Stimulated activated CD8-positive, alpha-beta memory T cell treated with anti-CD3 and anti-CD28 coated beads, Interleukin-7, amount 100 ng/mL, for 4 hours (primary cell): ENCODE results near the gene GUCY1B1.
"Not testable (repeated sequence)": the region's sequence is repeated elsewhere in the genome, so short reads cannot be mapped to it uniquely, and the experiment has no call there.

Experiments
- DNase-seq, 2 donors: peaks; one replicate each; pipeline ENCODE4 v3.0.0-alpha.2; 2020; ENCODE audit warnings: low read depth in 2 of 2

The GUCY1B1 gene

DNA sequence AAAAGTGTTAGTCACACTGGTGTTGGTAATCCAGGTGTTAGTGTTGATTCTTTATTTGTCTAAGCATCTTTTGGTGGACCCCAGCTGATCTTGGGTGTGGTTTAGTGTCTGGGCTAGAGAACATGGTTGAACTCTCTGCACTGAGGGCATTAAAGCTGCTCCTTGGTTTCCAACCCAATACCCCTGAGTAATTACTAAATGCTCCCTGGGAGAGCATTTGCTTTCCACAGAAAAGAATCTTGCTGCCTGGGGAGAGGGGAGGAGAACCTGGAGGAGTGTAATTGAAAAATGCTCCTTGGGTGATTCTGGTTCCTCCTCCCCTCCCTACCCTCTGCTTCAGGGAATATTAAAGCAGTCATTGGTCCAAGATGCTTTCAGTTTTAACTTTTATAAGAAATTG is 3.1 kb downstream of the GUCY1B1 start:
- no peak for DNase-seq

DNA sequence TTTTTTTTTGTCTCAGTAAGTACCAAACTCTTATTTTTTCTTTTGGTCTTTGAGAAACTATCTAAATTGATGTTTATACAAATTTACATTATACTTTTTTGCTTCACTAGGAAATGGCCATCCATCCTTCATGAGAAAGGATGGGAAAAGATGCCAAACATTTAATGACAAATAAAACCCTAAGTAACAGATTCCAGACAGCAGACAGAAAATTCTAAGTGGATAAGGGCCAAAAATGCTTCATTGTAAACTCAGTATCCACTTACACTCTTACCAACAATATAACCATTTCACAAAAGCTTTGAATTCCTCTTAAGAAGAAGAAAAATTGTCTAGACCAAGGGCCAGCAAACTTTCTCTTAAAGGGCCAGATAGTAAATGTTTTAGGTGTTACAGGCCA is 3.5 kb downstream of the GUCY1B1 start:
- no peak for DNase-seq

DNA sequence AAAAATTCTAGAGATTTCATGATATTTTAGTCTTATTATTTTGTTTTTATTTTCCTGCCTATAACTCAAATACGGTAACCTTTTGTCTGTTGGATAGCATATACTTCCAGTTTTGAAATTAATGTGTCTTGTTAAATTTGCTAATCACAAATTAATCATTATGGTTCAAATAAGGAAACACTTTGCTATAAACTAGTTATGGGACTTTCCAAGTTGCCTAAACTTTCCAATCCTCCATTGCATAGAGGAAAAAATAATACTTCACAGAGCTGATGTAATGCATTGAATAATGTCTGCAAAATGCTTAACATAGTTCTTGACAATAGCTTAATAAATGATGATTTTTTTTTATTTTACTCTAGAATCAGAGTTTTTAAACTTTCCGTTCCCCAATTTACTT is 4.7 kb downstream of the GUCY1B1 start:
- no peak for DNase-seq

DNA sequence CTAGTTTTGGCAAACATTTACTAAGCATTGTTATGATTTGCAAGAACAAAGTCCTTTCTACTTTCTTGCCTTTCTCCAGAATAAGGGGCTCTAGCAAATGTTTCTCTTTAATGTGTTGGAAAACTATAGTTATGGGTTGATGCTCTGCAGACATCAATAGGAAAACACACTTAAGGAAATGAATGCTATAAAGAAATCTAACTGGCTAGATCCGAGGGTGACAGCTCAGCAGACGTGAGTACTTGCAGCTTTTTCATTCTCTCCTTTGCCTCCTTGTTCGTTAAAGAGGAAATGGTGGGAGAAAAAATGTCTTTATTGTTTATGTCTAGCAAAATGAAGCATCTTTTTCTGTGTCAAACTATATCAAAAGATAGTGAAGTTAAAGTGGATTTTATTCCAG is 6.3 kb downstream of the GUCY1B1 start:
- no peak for DNase-seq

DNA sequence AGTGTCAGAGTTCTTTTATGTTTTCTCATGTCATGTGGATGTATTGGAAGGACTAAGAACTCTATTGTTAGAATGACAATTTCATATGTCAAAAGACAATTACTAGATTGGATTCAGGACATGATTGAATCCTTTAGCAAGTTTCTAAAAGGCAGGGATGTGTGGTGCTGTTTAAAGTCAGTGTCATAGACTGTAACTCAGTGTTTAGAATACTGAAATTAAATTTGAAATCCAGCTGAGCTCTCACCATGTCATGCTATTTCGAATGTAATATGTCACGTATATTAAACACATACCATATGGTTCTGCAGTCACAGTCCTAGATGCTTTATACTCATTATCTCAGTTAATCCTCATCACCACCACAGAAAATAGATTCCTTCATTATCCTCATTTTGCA is 7.8 kb downstream of the GUCY1B1 start:
- DNase-seq = no peak

DNA sequence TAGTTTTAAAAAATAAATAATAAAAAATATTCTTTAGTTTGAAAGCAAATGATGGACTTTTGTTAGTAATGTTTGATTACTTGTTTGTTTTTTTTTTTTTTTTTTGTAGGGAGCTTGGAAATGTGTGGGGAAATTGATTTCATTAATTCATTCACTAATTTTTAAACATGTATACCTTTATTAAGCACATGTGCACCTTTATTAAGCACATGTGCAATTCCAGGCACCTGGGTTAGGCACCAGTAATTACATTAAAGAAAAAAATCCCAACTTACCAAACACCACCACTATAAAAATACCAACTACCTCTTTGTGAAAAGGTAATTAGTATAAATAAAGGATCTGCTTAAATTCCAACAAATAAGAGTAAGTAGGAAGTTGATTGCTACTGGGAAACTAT is 9.5 kb downstream of the GUCY1B1 start:
- DNase-seq = no peak

DNA sequence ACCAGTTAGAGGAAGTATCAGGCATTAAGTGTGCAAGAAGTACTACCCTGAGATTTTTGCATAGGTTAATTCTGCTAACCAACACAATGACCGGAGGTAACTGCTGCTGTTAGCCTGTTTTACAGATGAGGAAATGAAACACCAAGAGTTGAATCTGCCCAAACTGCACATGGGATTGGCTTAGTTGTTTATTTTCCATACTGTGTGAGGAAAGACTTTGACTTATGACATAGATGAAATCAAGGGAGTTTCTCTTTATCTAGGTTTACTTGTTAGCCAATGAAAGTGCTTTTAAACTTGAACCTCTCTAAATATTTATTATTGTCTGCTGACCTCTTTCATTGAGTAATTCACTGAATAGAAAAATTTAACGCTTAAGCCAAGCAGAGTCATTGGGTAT is 10.3 kb downstream of the GUCY1B1 start:
- no peak for DNase-seq

DNA sequence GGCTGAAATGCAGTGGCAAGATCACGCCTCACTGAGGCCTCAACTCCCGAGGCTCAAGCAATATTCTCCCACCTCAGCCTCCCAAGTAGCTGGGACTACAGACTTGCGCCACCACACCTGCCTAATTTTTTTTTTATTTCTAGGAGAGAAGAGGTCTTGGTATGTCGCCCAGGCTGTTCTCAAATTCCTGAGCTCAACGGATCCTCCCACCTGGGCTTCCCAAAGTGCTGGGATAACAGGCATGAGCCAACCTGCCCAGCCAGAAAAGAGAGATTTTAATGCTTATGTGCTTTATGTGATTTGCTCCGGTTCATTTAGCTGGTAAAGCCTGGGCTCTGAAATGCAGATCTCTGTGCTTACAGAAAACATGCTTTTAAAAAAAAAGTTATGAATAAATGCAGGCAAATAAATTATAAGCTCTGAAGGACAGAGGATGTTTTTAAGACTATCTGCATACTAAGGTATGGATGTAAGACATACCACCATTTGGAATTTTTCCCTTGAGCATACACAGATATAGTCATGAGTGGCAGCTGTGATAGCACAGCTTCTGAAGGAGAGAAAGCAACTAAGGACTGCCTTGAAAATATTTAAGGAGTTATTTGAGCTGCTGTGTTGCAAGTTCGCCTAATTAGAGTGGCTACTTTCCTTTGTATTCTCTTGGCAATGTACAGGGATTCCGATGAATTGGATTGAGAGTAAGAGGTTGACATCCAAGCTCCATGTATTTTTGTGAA is 13.8 kb downstream of the GUCY1B1 start:
- no peak for DNase-seq

DNA sequence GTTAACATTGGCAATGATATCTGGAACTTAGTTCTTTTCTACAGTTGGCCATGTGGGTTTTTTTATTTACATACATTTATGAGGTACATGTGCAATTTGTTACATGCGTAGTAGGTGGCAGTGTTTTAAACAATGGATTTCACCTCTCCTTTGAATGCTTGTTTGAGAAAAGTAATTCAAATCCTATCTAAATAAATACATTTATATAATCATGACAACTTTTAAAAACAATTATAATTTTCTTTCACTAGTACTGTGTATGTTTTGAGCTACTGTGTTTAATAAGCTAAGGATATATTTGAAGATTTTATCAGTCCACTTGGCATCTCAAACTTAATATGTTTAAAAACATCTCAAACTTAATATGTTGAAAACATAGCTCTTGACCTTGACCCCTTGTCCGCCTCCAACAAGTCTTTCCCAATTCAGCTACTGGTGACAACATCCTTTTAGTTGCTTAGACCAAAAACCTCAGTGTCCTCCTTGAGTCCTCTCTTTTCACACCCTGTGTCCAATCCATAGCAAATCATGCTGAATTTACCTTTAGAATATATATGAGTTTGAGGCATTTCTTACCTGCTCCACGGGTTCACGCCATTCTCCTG is 14.5 kb downstream of the GUCY1B1 start:
- DNase-seq = no peak

DNA sequence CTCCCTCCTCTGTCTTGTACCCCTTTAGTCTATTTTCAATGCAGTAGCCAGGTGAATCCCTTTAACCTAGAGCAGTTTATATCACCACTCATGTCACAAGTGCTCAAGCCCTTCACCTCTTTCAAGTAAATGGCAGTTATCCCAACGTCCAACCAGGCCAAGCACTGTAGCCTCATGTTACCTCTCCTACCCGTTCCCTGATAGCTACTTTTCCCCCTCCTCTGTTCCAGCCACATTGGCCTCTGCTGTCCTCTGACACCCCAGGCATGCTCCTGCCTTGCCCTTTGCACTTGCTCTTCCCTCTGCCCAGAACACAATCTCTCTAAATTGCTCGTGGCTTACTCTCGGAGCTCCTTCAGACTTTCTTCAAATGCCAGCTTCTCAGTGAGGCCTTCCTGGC is 15.2 kb downstream of the GUCY1B1 start:
- no peak for DNase-seq

DNA sequence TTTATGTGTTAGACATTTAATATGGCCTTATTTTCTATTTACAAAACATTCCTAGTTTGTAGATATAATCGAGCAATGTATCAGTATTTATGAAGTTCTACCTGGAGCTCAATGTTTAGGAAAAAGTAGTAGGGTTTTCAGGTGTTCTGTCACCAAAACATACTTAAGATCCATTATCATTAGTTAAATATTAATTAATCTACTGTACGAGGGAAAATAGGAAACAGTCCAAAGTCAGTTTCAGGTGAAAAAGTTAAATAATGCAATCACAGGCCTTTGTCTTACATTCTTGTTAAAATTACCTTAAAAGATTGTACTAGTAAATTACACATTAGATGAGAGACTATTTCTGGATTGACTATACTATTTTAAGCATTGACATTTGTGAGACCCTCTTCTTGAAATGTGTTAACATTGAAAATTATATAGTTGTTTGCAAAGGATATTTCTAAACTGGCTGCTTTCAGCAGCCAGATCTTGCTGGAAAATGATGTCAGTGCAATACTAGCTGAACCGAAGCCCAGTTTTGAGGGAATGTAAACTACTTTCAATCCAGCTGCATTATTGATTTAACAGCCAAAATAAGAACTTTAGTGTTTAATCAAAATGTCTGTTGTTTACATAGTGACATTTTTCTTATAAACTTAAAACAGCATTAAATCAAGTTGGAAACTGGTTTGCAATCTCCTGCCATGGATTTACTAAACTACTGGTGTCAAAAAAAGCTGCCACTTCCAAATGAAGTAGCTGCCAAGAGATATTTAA is 19.3 kb downstream of the GUCY1B1 start:
- DNase-seq = no peak

DNA sequence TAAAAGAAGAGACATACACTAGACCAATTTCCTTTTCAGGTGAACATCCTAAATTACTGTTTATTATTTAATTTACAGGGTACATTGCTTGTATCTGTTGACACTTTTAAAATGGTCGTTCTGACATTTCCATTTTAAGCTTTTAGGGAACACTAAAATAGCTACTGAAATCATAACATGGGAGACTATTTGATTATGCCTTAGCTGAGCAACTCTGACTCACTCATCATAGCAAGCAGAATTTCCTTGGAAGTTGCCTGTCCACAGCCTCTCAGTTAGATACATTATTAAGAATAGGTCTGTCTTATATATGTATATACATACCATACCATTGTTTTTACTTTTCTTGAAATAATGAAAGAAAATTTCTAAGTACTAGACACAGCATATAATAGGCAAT is 22.0 kb downstream of the GUCY1B1 start:
- DNase-seq = no peak

DNA sequence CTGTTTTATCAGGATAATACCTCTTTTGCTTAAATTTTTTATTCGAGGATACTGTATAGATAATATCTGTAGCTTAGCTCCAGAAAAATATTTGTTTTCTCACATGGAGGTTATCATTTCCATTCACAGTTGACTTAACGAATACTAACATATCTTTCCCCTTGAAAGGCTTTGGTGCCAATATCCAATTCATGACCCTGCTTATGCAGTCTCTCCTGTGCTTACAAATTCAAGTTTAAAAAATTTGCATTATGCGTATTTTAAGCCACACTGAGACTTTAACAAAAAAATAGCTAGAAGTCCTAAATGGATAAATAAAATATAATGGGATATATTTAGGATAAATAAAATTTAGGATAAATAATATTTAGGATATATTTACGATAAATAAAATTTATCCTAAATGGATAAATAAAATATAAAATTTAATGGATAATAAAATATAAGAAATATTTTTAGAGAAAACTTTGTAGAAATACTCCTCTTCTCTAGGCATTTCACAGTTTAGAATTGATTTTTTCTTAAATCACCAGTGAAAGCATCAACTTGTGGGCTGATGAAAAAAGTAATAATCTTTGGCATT is 22.5 kb downstream of the GUCY1B1 start:
- DNase-seq = no peak

DNA sequence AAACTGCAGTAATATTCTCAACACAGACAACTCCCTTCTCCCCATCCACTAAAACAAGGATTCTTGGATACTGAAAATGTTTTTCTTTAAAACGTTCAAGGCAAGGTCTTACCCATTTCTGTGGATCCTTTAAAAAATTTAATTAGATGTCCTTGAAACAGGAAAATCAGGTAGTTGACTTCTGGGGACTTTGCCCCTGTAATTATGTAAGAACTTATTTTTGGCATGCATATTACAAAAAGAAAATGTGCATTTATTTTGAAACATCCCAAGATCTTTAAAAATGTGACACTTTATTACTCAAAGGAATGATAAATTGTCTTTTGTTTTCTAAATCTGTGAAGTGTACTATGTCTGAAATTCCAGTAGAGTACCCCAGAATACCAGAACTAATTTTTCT is 25.8 kb downstream of the GUCY1B1 start:
- DNase-seq = no peak

DNA sequence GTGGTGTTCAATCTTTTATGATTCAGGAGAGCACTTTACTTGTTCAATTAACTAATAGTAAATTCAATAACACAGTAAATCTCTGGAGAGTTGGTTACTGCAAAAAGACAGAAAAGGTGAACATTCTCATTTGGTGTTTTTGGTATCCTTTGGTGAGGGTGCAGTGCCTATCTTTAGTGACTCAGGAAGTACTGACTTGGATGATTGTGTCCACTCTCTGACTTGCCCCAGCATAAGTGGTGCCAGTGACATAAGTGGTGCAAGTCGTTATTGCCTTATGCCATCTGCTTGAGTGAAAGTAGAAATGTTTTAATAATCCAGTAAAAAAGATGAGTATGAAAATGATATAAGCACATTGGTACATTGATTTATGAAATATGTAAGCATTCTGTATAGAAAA is 27.0 kb downstream of the GUCY1B1 start:
- DNase-seq = no peak

DNA sequence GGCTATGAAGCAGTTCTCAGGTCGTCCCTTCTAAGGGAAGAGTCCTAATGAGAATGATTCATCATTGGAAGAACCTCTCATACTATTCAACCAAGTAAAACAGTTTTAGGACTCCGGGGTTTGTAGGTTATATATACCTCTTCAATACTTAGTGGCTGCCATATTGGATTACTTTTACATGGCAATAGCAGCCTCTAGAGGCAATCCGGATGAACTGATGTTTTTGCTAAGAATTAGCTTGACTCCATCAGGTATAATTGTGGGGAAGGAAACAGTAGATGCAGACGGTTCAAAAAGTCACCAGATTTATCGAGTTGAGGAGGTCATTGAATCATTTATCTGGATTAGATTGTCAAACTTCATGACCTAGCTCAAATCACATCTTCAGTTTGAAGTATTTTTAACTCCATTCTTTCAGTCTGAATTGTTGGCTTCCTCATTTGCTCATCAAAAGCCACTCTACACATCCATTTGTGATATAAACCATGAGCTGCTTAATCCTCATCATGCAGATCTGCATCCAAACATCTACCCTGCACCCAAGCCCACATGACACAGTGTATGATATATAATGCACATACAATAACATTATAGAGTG is 28.4 kb downstream of the GUCY1B1 start:
- no peak for DNase-seq

DNA sequence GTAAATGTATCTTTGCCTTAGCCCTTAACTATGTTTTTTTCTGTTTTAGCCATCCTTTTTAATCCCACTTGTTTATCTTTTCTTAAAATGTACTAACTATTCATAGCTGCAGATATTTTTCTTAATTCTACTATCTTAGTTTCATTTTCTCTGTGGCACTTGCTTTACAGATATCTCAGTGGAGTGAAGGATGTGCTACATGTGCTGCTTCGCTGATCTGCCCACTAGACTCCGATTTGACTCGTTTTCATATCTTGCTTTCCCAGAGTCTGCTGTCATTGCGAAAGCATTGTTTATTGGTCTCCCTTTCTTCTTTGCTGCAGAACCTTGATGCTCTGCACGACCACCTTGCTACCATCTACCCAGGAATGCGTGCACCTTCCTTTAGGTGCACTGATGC is 30.6 kb downstream of the GUCY1B1 start:
- no peak for DNase-seq

DNA sequence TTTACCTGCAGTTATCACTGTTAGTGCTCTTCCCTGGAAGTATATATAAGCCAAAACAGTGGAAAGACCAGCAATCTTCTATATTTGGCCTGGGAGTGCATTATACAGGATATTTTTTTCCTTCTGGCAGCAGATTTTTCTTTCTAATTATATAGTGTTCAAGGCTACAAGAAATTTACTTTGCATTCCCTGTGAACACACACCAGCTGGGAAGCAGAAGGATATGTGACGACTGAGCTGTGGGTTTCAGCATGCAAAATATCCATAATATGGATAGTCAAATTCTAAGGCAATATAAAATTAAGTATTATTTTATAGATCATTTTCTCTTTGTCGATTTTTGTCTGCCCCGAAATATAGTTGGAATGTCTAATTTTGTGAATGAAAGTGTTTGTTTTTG is 31.2 kb downstream of the GUCY1B1 start:
- DNase-seq = no peak

DNA sequence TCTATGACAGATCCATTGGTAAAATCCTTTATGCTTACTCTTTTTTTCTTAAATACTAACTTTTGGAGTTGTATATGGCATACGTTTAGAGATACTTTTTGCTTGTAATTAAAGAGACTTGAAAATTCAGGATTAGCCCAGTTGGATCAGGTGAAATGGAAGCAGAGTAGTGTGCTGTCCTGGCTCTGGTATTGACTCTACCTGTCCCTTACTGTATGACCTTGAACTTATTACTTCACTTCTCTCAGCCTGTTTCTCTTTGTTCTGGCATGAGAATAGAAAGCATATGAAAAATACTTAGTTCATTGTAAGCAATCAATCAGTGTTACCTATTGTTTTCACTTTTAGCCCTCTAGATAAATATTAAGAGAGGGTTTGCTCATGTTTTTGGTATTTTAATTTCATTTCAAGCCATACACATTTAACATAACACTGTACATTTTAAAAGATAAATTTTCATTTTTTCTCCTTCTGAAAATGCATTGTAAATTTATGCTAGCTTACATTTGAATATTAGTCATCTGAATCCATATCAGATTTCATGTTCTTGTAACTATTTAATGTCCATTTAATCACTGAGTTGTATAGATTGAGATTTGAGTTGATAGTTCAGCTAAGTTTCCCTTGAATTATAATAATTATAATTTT is 35.9 kb downstream of the GUCY1B1 start:
- DNase-seq = no peak

DNA sequence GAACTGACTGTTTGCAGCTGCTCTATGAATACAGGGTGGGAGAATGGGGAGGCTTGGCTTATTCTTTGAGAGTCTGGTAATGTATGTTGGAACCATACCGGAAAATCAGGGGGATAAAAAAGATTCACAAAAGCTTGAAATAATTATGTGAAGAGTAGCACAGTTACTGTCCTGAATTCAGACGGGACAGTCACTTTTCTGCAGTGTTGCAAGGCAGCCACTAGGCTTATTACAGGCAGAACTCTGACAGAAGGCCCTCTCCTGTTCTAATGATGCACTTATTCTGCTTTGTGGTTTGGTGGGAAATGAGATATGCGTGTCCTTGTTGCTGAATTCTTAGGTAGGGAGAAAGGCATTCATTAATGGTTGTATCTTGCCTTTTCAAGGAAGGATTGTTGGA is 37.2 kb downstream of the GUCY1B1 start:
- no peak for DNase-seq

DNA sequence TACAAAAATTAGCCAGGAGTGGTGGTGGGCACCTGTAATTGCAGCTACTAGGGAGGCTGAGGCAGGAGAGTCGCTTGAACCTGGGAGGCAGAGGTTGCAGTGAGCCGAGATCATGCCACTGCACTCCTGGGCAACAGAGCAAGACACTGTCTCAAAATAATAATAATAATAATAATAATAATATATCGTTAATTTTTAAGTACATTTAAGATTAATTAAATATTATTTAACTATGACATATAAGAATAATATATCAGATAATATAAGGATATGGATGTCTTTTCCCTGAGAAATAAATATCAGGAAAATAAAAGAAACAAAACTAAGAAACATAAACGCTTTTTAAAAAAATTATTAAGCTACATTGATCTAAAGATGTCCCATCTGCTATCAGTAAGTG is 38.8 kb downstream of the GUCY1B1 start:
- DNase-seq = not testable (repeated sequence)
